GM12878 (cell line): ENCODE measurements around the gene PRKCG. TPM values are rescaled to one million over a fixed set of nuclear protein-coding genes. Genes with fewer than 3 reads are reported as not detected.

Experiments
- ATAC-seq: fragments of 200-7000 bp; cut with Tn5 transposase; 3 replicates; pipeline ENCODE4 v1.9.1; 2020; ENCODE audit warnings: mild to moderate bottlenecking, moderate library complexity
- BruUV-seq: library from RNA; stranded (reverse); fragments of 400-500 nt; replicated peaks from 2 replicates; lab custom pipeline; 2021; lab: Mats Ljungman, UMichigan
- CTCF ChIA-PET: fragments of 300-600 bp; sonication (Branson Sonifier 250); formaldehyde crosslinking; extraction: SDS; loops from one replicate; lab custom pipeline; 2021; ENCODE audit warnings: inconsistent platforms; lab: Yijun Ruan, JAX
- POLR2A ChIA-PET: fragments of 350-600 bp; formaldehyde crosslinking; extraction: SDS; loops from one replicate; lab custom pipeline; 2021; ENCODE audit warnings: inconsistent platforms; lab: Charles Lee
- RAD21 ChIA-PET: fragments of 300-600 bp; sonication (Branson Sonifier 250); formaldehyde crosslinking; loops from one replicate; lab custom pipeline; 2023; ENCODE audit warnings: antibody characterized with exemption; ENCODE audit not compliant: unreplicated experiment; lab: Charles Lee
- SMC1A ChIA-PET: fragments of 300-600 bp; sonication (Branson Sonifier 250); formaldehyde crosslinking; loops from one replicate; lab custom pipeline; 2023; ENCODE audit not compliant: unreplicated experiment, uncharacterized antibody; lab: Charles Lee
- DNase-seq: peaks from one replicate; pipeline ENCODE4 v3.0.0-alpha.2; 2011; ENCODE audit warnings: low read depth, low spot score
- FAIRE-seq: peaks from 3 replicates; lab custom pipeline; 2011; peaks lifted over from hg19 to GRCh38; lab: Jason Lieb, UNC
- H2AFZ ChIP-seq: 2 replicates; pipeline ENCODE4 v1.6.0; 2011; ENCODE audit warnings: low read depth, low read length, control low read depth; ENCODE audit not compliant: control insufficient read depth
- H3K27ac ChIP-seq: 2 replicates; pipeline ENCODE4 v1.5.1; 2011; ENCODE audit warnings: control low read depth; ENCODE audit not compliant: control insufficient read depth, insufficient read depth
- H3K27me3 ChIP-seq, 2 experiments: replicated peaks in 1 of 2; 2 replicates each; pipeline versions ENCODE4 v1.6.0 to v1.6.1; 2011; ENCODE audit warnings: low read length in 1 of 2; ENCODE audit not compliant: control insufficient read depth in 2 of 2, insufficient read depth in 2 of 2
- H3K36me3 ChIP-seq, 2 experiments: 2 replicates each; pipeline ENCODE4 v1.5.1; 2011; ENCODE audit warnings: low read length in 1 of 2; ENCODE audit not compliant: control insufficient read depth in 2 of 2, insufficient read depth in 2 of 2
- H3K4me1 ChIP-seq: 2 replicates; pipeline ENCODE4 v1.6.1; 2011; ENCODE audit warnings: mild to moderate bottlenecking, low read length, moderate library complexity, mixed read lengths; ENCODE audit not compliant: control insufficient read depth, insufficient read depth
- H3K4me2 ChIP-seq: 2 replicates; pipeline ENCODE4 v1.6.0; 2011; ENCODE audit warnings: control low read depth; ENCODE audit not compliant: control insufficient read depth, insufficient read depth
- H3K4me3 ChIP-seq: fragments of 200-600 bp; sonication (generic); 2 replicates; pipeline ENCODE4 v1.5.1; 2016
- H3K79me2 ChIP-seq: 2 replicates; pipeline ENCODE4 v1.6.0; 2011; ENCODE audit warnings: low read length; ENCODE audit not compliant: control insufficient read depth, insufficient read depth
- H3K9ac ChIP-seq: 2 replicates; pipeline ENCODE4 v1.8.0; 2011; ENCODE audit warnings: low read length, control low read depth, mixed read lengths; ENCODE audit not compliant: control insufficient read depth, insufficient read depth
- H3K9me3 ChIP-seq: replicated peaks from 3 replicates; pipeline ENCODE4 v1.5.1; 2011; ENCODE audit warnings: mild to moderate bottlenecking, low read length; ENCODE audit not compliant: control insufficient read depth, insufficient read depth
- H4K20me1 ChIP-seq: 2 replicates; pipeline ENCODE4 v1.6.0; 2011; ENCODE audit not compliant: control insufficient read depth, insufficient read depth
- EP300 ChIP-seq, 2 experiments: fragments of 150-350 bp in 1 of 2; IDR thresholded peaks; 2 replicates each; pipeline ENCODE4 v1.6.1; 2011 to 2012; ENCODE audit warnings: low read depth in 2 of 2, low read length in 2 of 2, borderline replicate concordance in 1 of 2, improper control_type of control experiment in 1 of 2, inconsistent platforms in 1 of 2; ENCODE audit not compliant: control insufficient read depth in 1 of 2
- GABPA ChIP-seq: IDR thresholded peaks from 2 replicates; pipeline ENCODE4 v1.6.1; 2014; ENCODE audit warnings: antibody characterized with exemption, low read depth, mild to moderate bottlenecking, inconsistent platforms
- KAT2A ChIP-seq: conservative IDR thresholded peaks from 2 replicates; pipeline ENCODE4 v1.6.1; 2011; ENCODE audit warnings: low read depth, low read length; ENCODE audit not compliant: control insufficient read depth
- RAD21 ChIP-seq: IDR thresholded peaks from 2 replicates; pipeline ENCODE4 v1.6.1; 2011; ENCODE audit warnings: mild to moderate bottlenecking, low read depth, low read length, moderate library complexity; ENCODE audit not compliant: insufficient read depth
- SMAD1 ChIP-seq: fragments of 450-650 bp; IDR thresholded peaks from 2 replicates; pipeline ENCODE4 v1.6.1; 2018; ENCODE audit warnings: mild to moderate bottlenecking, low read depth; ENCODE audit not compliant: partially characterized antibody
- TAF1 ChIP-seq: IDR thresholded peaks from 2 replicates; pipeline ENCODE4 v1.6.1; 2011; ENCODE audit warnings: mild to moderate bottlenecking, low read depth, low read length, borderline replicate concordance
- TARDBP ChIP-seq: IDR thresholded peaks from 2 replicates; pipeline ENCODE4 v1.6.1; 2016; ENCODE audit warnings: borderline replicate concordance
- WGBS: methylation state at CpG from one replicate; pipeline ENCODE4 v1.1.6; 2016; ENCODE audit warnings: low lambda C conversion rate; ENCODE audit not compliant: insufficient replicate concordance, insufficient coverage; ENCODE audit errors: missing lambda C conversion rate; 5-methylcytosine and 5-hydroxymethylcytosine counted together
- in situ Hi-C: fragments of 300-500 bp; cut with MboI; formaldehyde crosslinking; loops from 9 replicates; pipeline ENCODE4 v1.14.3; 2018; ENCODE audit warnings: mixed read lengths
- intact Hi-C: fragments of 100-400 bp; cut with micrococcal nuclease; formaldehyde crosslinking; loops from one replicate; pipeline ENCODE4 v1.14.2; 2022; ENCODE audit not compliant: unreplicated experiment
- polyA plus RNA-seq, 11 experiments: library from polyadenylated mRNA; depleted of rRNA in 4 of 11; unstranded in 6 of 11; stranded (reverse) in 5 of 11; fragments of >200 nt; fragmentation: Nextera tagmentation in 4 of 11; fragmentation: Illumina TruSeq in 1 of 11; extraction: Ambion mirVana in 4 of 11; extraction: Trizol in 1 of 11; gene quantifications; 1 replicate in 1 of 11; 2 replicates in 10 of 11; pipeline versions ENCODE4 v1.2.1 to v1.2.3, GENCODE V29; 2011 to 2016; ENCODE audit warnings: inconsistent platforms in 2 of 11, missing spikeins in 2 of 11, low read depth in 1 of 11
- total RNA-seq, 4 experiments: library from RNA; depleted of rRNA in 3 of 4; stranded (reverse); fragments of >200 nt in 3 of 4; fragmentation: Illumina TruSeq in 1 of 4; extraction: Trizol in 1 of 4; gene quantifications; 2 replicates each; pipeline versions ENCODE4 v1.2.1 to v1.2.3, GENCODE V29; 2013 to 2021
- TF ChIP-seq, protein P1 (sequence below): IDR thresholded peaks from 2 replicates; pipeline ENCODE4 v1.6.1; 2012; ENCODE audit warnings: low read length, inconsistent platforms
- TF ChIP-seq, protein P2 (sequence below): fragments of 450-650 bp; IDR thresholded peaks from 2 replicates; pipeline ENCODE4 v1.6.1; 2018; ENCODE audit warnings: borderline replicate concordance, mild to moderate bottlenecking; ENCODE audit not compliant: partially characterized antibody
- TF ChIP-seq, protein P3 (sequence below): IDR thresholded peaks from 2 replicates; pipeline ENCODE4 v1.6.1; 2012; ENCODE audit warnings: low read depth, low read length, improper control_type of control experiment
- TF ChIP-seq, protein P4 (sequence below): fragments of 450-650 bp; IDR thresholded peaks from 2 replicates; pipeline ENCODE4 v1.6.1; 2014; ENCODE audit warnings: mild to moderate bottlenecking
- TF ChIP-seq, protein P5 (sequence below): IDR thresholded peaks from 2 replicates; pipeline ENCODE4 v1.6.1; 2011; ENCODE audit warnings: mild to moderate bottlenecking, low read depth, low read length, moderate library complexity; ENCODE audit not compliant: insufficient replicate concordance

PRKCG gene
- total and polyA plus RNA-seq, 10 of the 15 experiments (the other 5 are each of a cell fraction or from before 2014, with no cell fraction given), result not detected

DNA sequence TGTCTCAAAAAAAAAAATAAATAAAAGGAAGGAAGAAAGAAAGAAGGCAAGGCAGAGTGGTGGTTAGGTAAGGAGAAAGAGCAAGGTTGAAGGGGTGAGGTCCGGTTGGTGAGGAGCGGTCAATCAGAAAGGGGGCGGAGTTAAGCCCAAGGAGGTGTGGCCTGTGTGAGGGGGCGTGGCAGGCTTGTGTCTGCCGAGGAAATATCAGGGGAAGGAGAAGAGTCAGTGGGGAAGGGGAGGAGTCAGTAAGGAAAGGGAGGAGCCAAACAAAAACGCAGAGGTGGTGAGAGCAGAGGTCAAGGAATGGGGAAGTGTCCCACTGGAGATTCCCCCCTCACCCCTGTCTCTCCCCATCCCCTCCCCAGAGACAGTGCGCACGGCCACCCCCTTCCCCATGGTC, 33.0 kb downstream of the PRKCG start (continued):
- TF ChIP-seq, protein P1, sequence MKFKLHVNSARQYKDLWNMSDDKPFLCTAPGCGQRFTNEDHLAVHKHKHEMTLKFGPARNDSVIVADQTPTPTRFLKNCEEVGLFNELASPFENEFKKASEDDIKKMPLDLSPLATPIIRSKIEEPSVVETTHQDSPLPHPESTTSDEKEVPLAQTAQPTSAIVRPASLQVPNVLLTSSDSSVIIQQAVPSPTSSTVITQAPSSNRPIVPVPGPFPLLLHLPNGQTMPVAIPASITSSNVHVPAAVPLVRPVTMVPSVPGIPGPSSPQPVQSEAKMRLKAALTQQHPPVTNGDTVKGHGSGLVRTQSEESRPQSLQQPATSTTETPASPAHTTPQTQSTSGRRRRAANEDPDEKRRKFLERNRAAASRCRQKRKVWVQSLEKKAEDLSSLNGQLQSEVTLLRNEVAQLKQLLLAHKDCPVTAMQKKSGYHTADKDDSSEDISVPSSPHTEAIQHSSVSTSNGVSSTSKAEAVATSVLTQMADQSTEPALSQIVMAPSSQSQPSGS, result no peak
- TF ChIP-seq, protein P2, sequence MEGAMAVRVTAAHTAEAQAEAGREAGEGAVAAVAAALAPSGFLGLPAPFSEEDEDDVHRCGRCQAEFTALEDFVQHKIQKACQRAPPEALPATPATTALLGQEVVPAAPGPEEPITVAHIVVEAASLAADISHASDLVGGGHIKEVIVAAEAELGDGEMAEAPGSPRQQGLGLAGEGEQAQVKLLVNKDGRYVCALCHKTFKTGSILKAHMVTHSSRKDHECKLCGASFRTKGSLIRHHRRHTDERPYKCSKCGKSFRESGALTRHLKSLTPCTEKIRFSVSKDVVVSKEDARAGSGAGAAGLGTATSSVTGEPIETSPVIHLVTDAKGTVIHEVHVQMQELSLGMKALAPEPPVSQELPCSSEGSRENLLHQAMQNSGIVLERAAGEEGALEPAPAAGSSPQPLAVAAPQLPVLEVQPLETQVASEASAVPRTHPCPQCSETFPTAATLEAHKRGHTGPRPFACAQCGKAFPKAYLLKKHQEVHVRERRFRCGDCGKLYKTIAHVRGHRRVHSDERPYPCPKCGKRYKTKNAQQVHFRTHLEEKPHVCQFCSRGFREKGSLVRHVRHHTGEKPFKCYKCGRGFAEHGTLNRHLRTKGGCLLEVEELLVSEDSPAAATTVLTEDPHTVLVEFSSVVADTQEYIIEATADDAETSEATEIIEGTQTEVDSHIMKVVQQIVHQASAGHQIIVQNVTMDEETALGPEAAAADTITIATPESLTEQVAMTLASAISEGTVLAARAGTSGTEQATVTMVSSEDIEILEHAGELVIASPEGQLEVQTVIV, result no peak

DNA sequence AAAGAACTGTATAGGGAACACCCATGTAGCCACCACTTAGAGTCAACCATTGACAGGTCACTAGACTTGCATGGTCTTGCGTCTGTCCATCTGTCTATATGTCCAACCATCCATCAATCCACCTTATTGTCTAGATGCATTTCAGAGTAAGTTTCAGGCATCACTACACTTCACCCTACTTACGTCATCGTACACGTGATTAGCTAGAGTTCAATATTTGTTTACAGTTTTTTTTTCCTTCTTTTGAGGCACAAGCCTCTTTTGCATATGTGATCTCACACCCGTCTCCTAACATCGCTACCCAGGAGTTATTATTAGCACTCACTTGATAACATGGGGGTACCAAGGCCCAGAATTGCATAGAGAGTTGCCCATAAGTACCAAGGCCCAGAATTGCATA, 34.0 kb downstream of the PRKCG start:
- ChIA-PET POLR2A (interaction anchor here (0.7 kb wide), 1 partner anchor 18 kb away, joined by 5 read pairs; no protein-coding TSS in a partner anchor), CTCF (no interaction called here), SMC1A (no interaction called here), RAD21 (no interaction called here)
- no TSS peak for BruUV-seq
- Histone ChIP-seq H3K4me2 (no peak overlapping the region), H2AFZ (no peak overlapping the region), H4K20me1 (no peaks in the 10 kb centered on the region), H3K9ac (no peak overlapping the region), H3K79me2 (no peaks in the 10 kb centered on the region), H3K4me3 (no peak overlapping the region), H3K9me3 (no peaks in the 10 kb centered on the region; the same call in 2 of the 3 replicates), H3K27ac (no peak overlapping the region), H3K27me3 (no peaks in the 10 kb centered on the region), H3K36me3 (no peaks in the 10 kb centered on the region), H3K4me1 (no peaks in the 10 kb centered on the region)
- in situ Hi-C loops, result no loop called here
- DNase-seq (no peak), ATAC-seq (no peak), FAIRE-seq (no peak)
- WGBS, result 16% methylated on average over 6 of the region's 6 CpGs
- intact Hi-C loops, result no loop called here
- TF ChIP-seq TAF1 (no peak), KAT2A (no peak), SMAD1 (no peak), GABPA (no peak), EP300 (IDR thresholded peaks at IDR 0.05; ENCODE audit: borderline replicate concordance in 1 of 2, control insufficient read depth in 1 of 2, low read depth in 2 of 2, low read length in 2 of 2) (no peak), TARDBP (no peak), RAD21 (no peak)
- TF ChIP-seq, protein P3, sequence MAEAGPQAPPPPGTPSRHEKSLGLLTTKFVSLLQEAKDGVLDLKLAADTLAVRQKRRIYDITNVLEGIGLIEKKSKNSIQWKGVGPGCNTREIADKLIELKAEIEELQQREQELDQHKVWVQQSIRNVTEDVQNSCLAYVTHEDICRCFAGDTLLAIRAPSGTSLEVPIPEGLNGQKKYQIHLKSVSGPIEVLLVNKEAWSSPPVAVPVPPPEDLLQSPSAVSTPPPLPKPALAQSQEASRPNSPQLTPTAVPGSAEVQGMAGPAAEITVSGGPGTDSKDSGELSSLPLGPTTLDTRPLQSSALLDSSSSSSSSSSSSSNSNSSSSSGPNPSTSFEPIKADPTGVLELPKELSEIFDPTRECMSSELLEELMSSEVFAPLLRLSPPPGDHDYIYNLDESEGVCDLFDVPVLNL, result no peak
- TF ChIP-seq, protein P4, sequence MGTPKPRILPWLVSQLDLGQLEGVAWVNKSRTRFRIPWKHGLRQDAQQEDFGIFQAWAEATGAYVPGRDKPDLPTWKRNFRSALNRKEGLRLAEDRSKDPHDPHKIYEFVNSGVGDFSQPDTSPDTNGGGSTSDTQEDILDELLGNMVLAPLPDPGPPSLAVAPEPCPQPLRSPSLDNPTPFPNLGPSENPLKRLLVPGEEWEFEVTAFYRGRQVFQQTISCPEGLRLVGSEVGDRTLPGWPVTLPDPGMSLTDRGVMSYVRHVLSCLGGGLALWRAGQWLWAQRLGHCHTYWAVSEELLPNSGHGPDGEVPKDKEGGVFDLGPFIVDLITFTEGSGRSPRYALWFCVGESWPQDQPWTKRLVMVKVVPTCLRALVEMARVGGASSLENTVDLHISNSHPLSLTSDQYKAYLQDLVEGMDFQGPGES, result no peak
- TF ChIP-seq, protein P5, sequence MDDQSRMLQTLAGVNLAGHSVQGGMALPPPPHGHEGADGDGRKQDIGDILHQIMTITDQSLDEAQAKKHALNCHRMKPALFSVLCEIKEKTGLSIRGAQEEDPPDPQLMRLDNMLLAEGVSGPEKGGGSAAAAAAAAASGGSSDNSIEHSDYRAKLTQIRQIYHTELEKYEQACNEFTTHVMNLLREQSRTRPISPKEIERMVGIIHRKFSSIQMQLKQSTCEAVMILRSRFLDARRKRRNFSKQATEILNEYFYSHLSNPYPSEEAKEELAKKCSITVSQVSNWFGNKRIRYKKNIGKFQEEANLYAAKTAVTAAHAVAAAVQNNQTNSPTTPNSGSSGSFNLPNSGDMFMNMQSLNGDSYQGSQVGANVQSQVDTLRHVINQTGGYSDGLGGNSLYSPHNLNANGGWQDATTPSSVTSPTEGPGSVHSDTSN, result no peak
